ENCODE data around the gene ZGPAT. TPM values are rescaled to one million over a fixed set of nuclear protein-coding genes. Genes with fewer than 3 reads are reported as not detected.

The ZGPAT gene
- total RNA-seq, 1 experiment from 2014 or later = 27.2 TPM

GRCh38 chr20:63731410-63731809 is 23.6 kb downstream of the ZGPAT start:
- Histone ChIP-seq H3K36me3 (ENCODE audit: low read depth) (peaks cover 10% of the 10 kb centered on the region; the same call in 1 of the 2 replicates), H3K4me2 (no peak overlapping the region), H3K4me3 (no peak overlapping the region), H2AFZ (no peak overlapping the region), H3F3A (ENCODE audit: insufficient read depth, low read depth) (peaks cover 36% of the 10 kb centered on the region; the same call in 1 of the 2 replicates), H4K20me1 (ENCODE audit: insufficient read depth) (peaks cover 16% of the 10 kb centered on the region), H3K9me2 (ENCODE audit: insufficient read depth) (no peaks in the 10 kb centered on the region), H3K27me3 (ENCODE audit: insufficient read depth, low read depth) (no peaks in the 10 kb centered on the region), H3K9me3 (ENCODE audit: insufficient read depth, low read depth) (no peaks in the 10 kb centered on the region), H3K79me2 (ENCODE audit: low read depth) (peaks cover 9% of the 10 kb centered on the region), H3K4me1 (replicated peaks; ENCODE audit: insufficient read depth) (no peaks in the 10 kb centered on the region), H3K27ac (no peak overlapping the region)
- TF ChIP-seq CTCF (conservative IDR thresholded peaks at IDR 0.05) = no peak
- no peak for TF ChIP-seq EZH2 (IDR thresholded peaks at IDR 0.05; ENCODE audit: low read depth)
- ChIA-PET POLR2A (ENCODE audit: unreplicated experiment) (no interaction called here), CTCF (no interaction called here)
- peak in 1 of 2 experiments; percentile 29 for DNase-seq
- BruUV-seq (replicated peaks) = no TSS peak
- intact Hi-C loops (cut with micrococcal nuclease; ENCODE audit: unreplicated experiment) = no loop called here

GRCh38 chr20:63732118-63733095 is 24.6 kb downstream of the ZGPAT start:
- Histone ChIP-seq H3K27ac (no peak overlapping the region), H3K9me3 (ENCODE audit: insufficient read depth, low read depth) (no peaks in the 10 kb centered on the region), H4K20me1 (ENCODE audit: insufficient read depth) (peaks cover 16% of the 10 kb centered on the region), H3K79me2 (ENCODE audit: low read depth) (peaks cover 4% of the 10 kb centered on the region; the same call in 1 of the 2 replicates), H3K36me3 (ENCODE audit: low read depth) (peaks cover 10% of the 10 kb centered on the region; the same call in 1 of the 2 replicates), H3K27me3 (ENCODE audit: insufficient read depth, low read depth) (no peaks in the 10 kb centered on the region), H3F3A (ENCODE audit: insufficient read depth, low read depth) (peaks cover 33% of the 10 kb centered on the region; the same call in 1 of the 2 replicates), H3K9me2 (ENCODE audit: insufficient read depth) (no peaks in the 10 kb centered on the region), H2AFZ (no peak overlapping the region), H3K4me1 (replicated peaks; ENCODE audit: insufficient read depth) (no peaks in the 10 kb centered on the region), H3K4me3 (no peak overlapping the region), H3K4me2 (no peak overlapping the region)
- ChIA-PET POLR2A (ENCODE audit: unreplicated experiment) (no interaction called here), CTCF (no interaction called here)
- DNase-seq = peak in 1 of 2 experiments; percentile 28
- intact Hi-C loops (cut with micrococcal nuclease; ENCODE audit: unreplicated experiment) = no loop called here
- TF ChIP-seq EZH2 (IDR thresholded peaks at IDR 0.05; ENCODE audit: low read depth) (no peak), CTCF (conservative IDR thresholded peaks at IDR 0.05) (no peak)
- BruUV-seq (replicated peaks) = no TSS peak

GRCh38 chr20:63733117-63733516 is 25.3 kb downstream of the ZGPAT start:
- ChIA-PET CTCF (no interaction called here), POLR2A (ENCODE audit: unreplicated experiment) (interaction anchor here (0.6 kb wide), 1 partner anchor 210 kb away, joined by 8 read pairs; no protein-coding TSS in a partner anchor)
- Histone ChIP-seq H3K27me3 (ENCODE audit: insufficient read depth, low read depth) (no peaks in the 10 kb centered on the region), H4K20me1 (ENCODE audit: insufficient read depth) (peaks cover 16% of the 10 kb centered on the region), H3K4me1 (replicated peaks; ENCODE audit: insufficient read depth) (no peaks in the 10 kb centered on the region), H3K4me3 (no peak overlapping the region), H3K9me2 (ENCODE audit: insufficient read depth) (no peaks in the 10 kb centered on the region), H3K36me3 (ENCODE audit: low read depth) (peaks cover 10% of the 10 kb centered on the region; the same call in 1 of the 2 replicates), H2AFZ (no peak overlapping the region), H3K9me3 (ENCODE audit: insufficient read depth, low read depth) (no peaks in the 10 kb centered on the region), H3K27ac (no peak overlapping the region), H3K4me2 (no peak overlapping the region), H3K79me2 (ENCODE audit: low read depth) (peaks cover 4% of the 10 kb centered on the region; the same call in 1 of the 2 replicates), H3F3A (ENCODE audit: insufficient read depth, low read depth) (peaks cover 33% of the 10 kb centered on the region; the same call in 1 of the 2 replicates)
- no peak for DNase-seq
- TF ChIP-seq EZH2 (IDR thresholded peaks at IDR 0.05; ENCODE audit: low read depth) = no peak
- no peak for TF ChIP-seq CTCF (conservative IDR thresholded peaks at IDR 0.05)
- BruUV-seq (replicated peaks) = no TSS peak
- intact Hi-C loops (cut with micrococcal nuclease; ENCODE audit: unreplicated experiment) = no loop called here
